Esophagus squamous epithelium (tissue), 5 donors: Measurements from ENCODE around the gene MROH9. TPM values are rescaled to one million over a fixed set of nuclear protein-coding genes. Genes with fewer than 3 reads are reported as not detected.

Experiments used
- DNase-seq: peaks from one replicate; lab custom pipeline; 2025; lab: John Stamatoyannopoulos, UW
- H3K27ac ChIP-seq, 4 donors: fragments of 200-600 bp; sonication (generic); one replicate each; pipeline ENCODE4 v1.5.1; 2016 to 2019; ENCODE audit warnings: mild to moderate bottlenecking in 1 of 4
- H3K27me3 ChIP-seq, 4 donors: fragments of 200-600 bp; sonication (generic); 1 replicate in 3 of 4; 2 replicates in 1 of 4; pipeline versions ENCODE4 v1.5.1 to v1.6.0; 2017 to 2021; ENCODE audit warnings: antibody characterized with exemption in 1 of 4
- H3K36me3 ChIP-seq, 3 donors: fragments of 200-600 bp; sonication (generic); one replicate each; pipeline ENCODE4 v1.5.1; 2016 to 2019
- H3K4me1 ChIP-seq, 3 donors: fragments of 200-600 bp; sonication (generic); one replicate each; pipeline ENCODE4 v1.5.1; 2017 to 2019
- H3K4me3 ChIP-seq, 4 donors: fragments of 200-600 bp; sonication (generic); 1 replicate in 3 of 4; 2 replicates in 1 of 4; pipeline ENCODE4 v1.5.1; 2016 to 2019; ENCODE audit warnings: mild to moderate bottlenecking in 2 of 4, moderate library complexity in 1 of 4
- H3K9me3 ChIP-seq, 3 donors: fragments of 200-600 bp; sonication (generic); one replicate each; pipeline ENCODE4 v1.5.1; 2016 to 2019
- CTCF ChIP-seq, 6 experiments: fragments of 450-650 bp in 4 of 6; fragments of 200-600 bp in 2 of 6; sonication (generic) in 2 of 6; IDR thresholded peaks; one replicate each; pipeline ENCODE4 v1.5.1; 2016 to 2019; ENCODE audit warnings: antibody characterized with exemption in 6 of 6, mild to moderate bottlenecking in 4 of 6, moderate library complexity in 4 of 6
- POLR2A ChIP-seq, 4 donors: fragments of 450-650 bp; IDR thresholded peaks; one replicate each; pipeline ENCODE4 v1.6.1; 2017; ENCODE audit warnings: antibody characterized with exemption in 4 of 4, mild to moderate bottlenecking in 4 of 4, moderate library complexity in 3 of 4
- WGBS, 2 donors: methylation state at CpG; one replicate each; pipeline ENCODE4 v1.1.5; 2018; 5-methylcytosine and 5-hydroxymethylcytosine counted together
- intact Hi-C: fragments of 100-400 bp; cut with DNase I; formaldehyde crosslinking; loops from one replicate; pipeline ENCODE4 v1.15.0; 2022
- small RNA-seq, 4 donors: library from RNA; depleted of rRNA; stranded (forward); fragments of <200 nt; gene quantifications; one replicate each; pipeline ENCODE3, GENCODE V24; 2016
- total RNA-seq, 4 donors: library from RNA; depleted of rRNA; stranded (reverse); fragments of >200 nt; gene quantifications; one replicate each; pipeline ENCODE4 v1.1.0, GENCODE V29; 2016
- donor health status: DM: yes; HTN: yes; CAD: no.

Gene MROH9
- total RNA-seq, 4 donors from 2014 or later = not detected

DNA sequence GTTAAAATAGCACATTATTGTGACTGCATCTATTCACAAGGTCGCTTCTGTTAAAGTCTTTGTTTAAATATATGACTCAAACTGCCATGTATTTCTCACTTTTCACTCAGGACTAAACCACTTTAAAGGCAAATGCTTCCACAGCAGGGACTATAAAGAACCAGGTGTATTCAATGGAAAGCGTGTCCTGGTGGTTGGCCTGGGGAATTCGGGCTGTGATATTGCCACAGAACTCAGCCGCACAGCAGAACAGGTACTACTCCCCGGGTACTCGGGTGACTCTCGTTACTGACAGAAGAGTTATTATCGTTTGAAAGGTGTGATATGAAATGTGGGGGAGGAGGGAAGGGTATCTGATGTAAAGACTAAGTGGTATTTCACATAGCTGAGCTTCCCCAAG, 172.6 kb downstream of the MROH9 start:
- no peaks in the 10 kb centered on the region for H3K9me3 ChIP-seq
- 89 to 94% methylated on average over 8 of the region's 8 CpGs for WGBS, 2 donors
- H3K27ac ChIP-seq = peak overlapping the region in 3 of 4 donors; percentile 6 to 45 (median 22)
- no peaks in the 10 kb centered on the region for H3K27me3 ChIP-seq
- H3K4me3 ChIP-seq = no peak overlapping the region
- TF ChIP-seq CTCF (IDR thresholded peaks at IDR 0.05) (no peak), POLR2A (IDR thresholded peaks at IDR 0.05) (no peak)
- intact Hi-C loops = no loop called here
- no peak for DNase-seq
- H3K4me1 ChIP-seq = peaks cover 0 to 21% (median 4%) of the 10 kb centered on the region in 3 donors
- H3K36me3 ChIP-seq = no peaks in the 10 kb centered on the region

GRCh38 chr1:171109966-171110365, 174.6 kb downstream of the MROH9 start:
- Histone ChIP-seq H3K36me3 (no peaks in the 10 kb centered on the region), H3K27ac (no peak overlapping the region), H3K4me3 (no peak overlapping the region), H3K4me1 (peaks cover 0 to 21% (median 4%) of the 10 kb centered on the region in 3 donors), H3K27me3 (no peaks in the 10 kb centered on the region), H3K9me3 (no peaks in the 10 kb centered on the region)
- DNase-seq = no peak
- WGBS, 2 donors = 85 to 86% methylated on average over 7 of the region's 7 CpGs
- TF ChIP-seq POLR2A (IDR thresholded peaks at IDR 0.05) (no peak), CTCF (IDR thresholded peaks at IDR 0.05) (no peak)
- intact Hi-C loops = no loop called here

GRCh38 chr1:171110621-171111326, 175.4 kb downstream of the MROH9 start:
- DNase-seq = no peak
- Histone ChIP-seq H3K27me3 (no peaks in the 10 kb centered on the region), H3K4me1 (peaks cover 0 to 21% (median 4%) of the 10 kb centered on the region in 3 donors), H3K27ac (peak overlapping the region in 2 of 4 donors; percentile 5 to 30), H3K4me3 (no peak overlapping the region), H3K36me3 (no peaks in the 10 kb centered on the region), H3K9me3 (no peaks in the 10 kb centered on the region)
- WGBS, 2 donors = 33 to 40% methylated on average over 7 of the region's 7 CpGs
- TF ChIP-seq CTCF (IDR thresholded peaks at IDR 0.05) = no peak
- no peak for TF ChIP-seq POLR2A (IDR thresholded peaks at IDR 0.05)
- intact Hi-C loops = no loop called here

GRCh38 chr1:171112119-171112518, 176.8 kb downstream of the MROH9 start:
- H3K27ac ChIP-seq = no peak overlapping the region
- no peak for DNase-seq
- no peak overlapping the region for H3K4me3 ChIP-seq
- H3K4me1 ChIP-seq = peaks cover 0 to 21% (median 4%) of the 10 kb centered on the region in 3 donors
- H3K36me3 ChIP-seq = no peaks in the 10 kb centered on the region
- intact Hi-C loops = no loop called here
- WGBS, 2 donors = 77 to 93% methylated on average over 3 of the region's 3 CpGs
- no peaks in the 10 kb centered on the region for H3K27me3 ChIP-seq
- no peaks in the 10 kb centered on the region for H3K9me3 ChIP-seq
- TF ChIP-seq POLR2A (IDR thresholded peaks at IDR 0.05) (no peak), CTCF (IDR thresholded peaks at IDR 0.05) (no peak)

DNA sequence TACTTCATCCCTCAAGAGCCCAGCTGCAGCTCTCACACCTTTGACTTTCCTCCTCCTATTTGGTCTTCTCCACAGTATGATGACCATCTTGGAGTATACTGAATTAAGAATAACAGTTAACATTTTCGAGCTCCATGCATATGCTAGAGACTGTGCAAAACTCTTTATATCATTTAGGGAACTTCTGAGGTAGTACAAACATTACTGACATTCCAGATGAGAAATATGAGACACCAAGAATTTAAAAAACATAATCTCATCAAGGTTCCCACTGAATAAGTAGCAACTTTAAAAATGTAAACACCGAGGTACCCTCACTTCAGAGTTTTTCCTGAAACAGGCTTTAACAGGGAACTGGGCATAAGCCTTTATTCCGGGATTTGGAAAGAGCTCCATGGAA, 178.0 kb downstream of the MROH9 start:
- 66 to 81% methylated on average over 3 of the region's 3 CpGs for WGBS, 2 donors
- intact Hi-C loops = no loop called here
- no peak overlapping the region for H3K4me3 ChIP-seq
- TF ChIP-seq POLR2A (IDR thresholded peaks at IDR 0.05) (no peak), CTCF (IDR thresholded peaks at IDR 0.05) (no peak)
- no peaks in the 10 kb centered on the region for H3K9me3 ChIP-seq
- no peaks in the 10 kb centered on the region for H3K27me3 ChIP-seq
- H3K36me3 ChIP-seq = no peaks in the 10 kb centered on the region
- no peak overlapping the region for H3K27ac ChIP-seq
- DNase-seq = no peak
- peaks cover 0 to 21% (median 4%) of the 10 kb centered on the region in 3 donors for H3K4me1 ChIP-seq

Small RNAs within 50 kb of the gene (small RNA-seq; reads per million reads assigned to genes)
- gene MIR1295A = 0 to 0.27 (median 0.07) reads per million in 4 donors

Other genes with a start within 250 kb of the MROH9 start
- gene FMO3, start 155.4 kb downstream of the MROH9 start, total RNA-seq = 1 to 10 TPM in 3 of 4 donors, under 1 TPM in 1; 0.45 to 8.6 (median 2.6) TPM
- gene FMO2, start 249.8 kb downstream of the MROH9 start, total RNA-seq = 100 to 1,000 TPM in 1 of 4 donors, 10 to 100 TPM in 3; 53.4 to 146 (median 68.8) TPM